DOHH2 (cell line): Measurements from ENCODE around the gene EIF4B.
A peak's percentile ranks its signal among the peaks of the same experiment; 100 is the strongest.

Source experiments
- H3F3A ChIP-seq: fragments of 200-600 bp; sonication (generic), shearing (Covaris generic); 2 replicates; pipeline ENCODE4 v1.6.0; 2016; ENCODE audit warnings: antibody characterized with exemption, mild to moderate bottlenecking; ENCODE audit not compliant: control insufficient read depth, insufficient read depth
- H3K27ac ChIP-seq: fragments of 200-600 bp; sonication (generic); 2 replicates; pipeline ENCODE4 v1.5.1; 2014; ENCODE audit warnings: low read depth, mild to moderate bottlenecking, low read length, moderate library complexity
- H3K27me3 ChIP-seq: fragments of 200-600 bp; sonication (generic); 2 replicates; pipeline ENCODE4 v1.6.1; 2014; ENCODE audit warnings: mild to moderate bottlenecking, low read length, mixed read lengths; ENCODE audit not compliant: control insufficient read depth
- H3K36me3 ChIP-seq: fragments of 200-600 bp; sonication (generic); 2 replicates; pipeline ENCODE4 v1.6.1; 2014; ENCODE audit warnings: mild to moderate bottlenecking, low read length, moderate library complexity, mixed read lengths; ENCODE audit not compliant: control insufficient read depth
- H3K4me1 ChIP-seq: fragments of 200-600 bp; sonication (generic); 2 replicates; pipeline ENCODE4 v1.6.1; 2014; ENCODE audit warnings: mild to moderate bottlenecking, low read length, mixed read lengths; ENCODE audit not compliant: control insufficient read depth
- H3K4me2 ChIP-seq: fragments of 200-600 bp; sonication (generic); 2 replicates; pipeline ENCODE4 v1.6.0; 2014; ENCODE audit warnings: mild to moderate bottlenecking, low read length, moderate library complexity
- H3K4me3 ChIP-seq: fragments of 200-600 bp; sonication (generic); 2 replicates; pipeline ENCODE4 v1.5.1; 2014; ENCODE audit warnings: mild to moderate bottlenecking, low read length, mixed read lengths
- H3K79me2 ChIP-seq: fragments of 200-600 bp; sonication (generic); 2 replicates; pipeline ENCODE4 v1.6.1; 2014; ENCODE audit warnings: mild to moderate bottlenecking, low read length, mixed read lengths; ENCODE audit not compliant: control insufficient read depth
- H3K9me2 ChIP-seq: fragments of 200-600 bp; sonication (generic); replicated peaks from 2 replicates; pipeline ENCODE4 v1.6.1; 2014; ENCODE audit warnings: mild to moderate bottlenecking, low read length, mixed read lengths; ENCODE audit not compliant: control insufficient read depth
- H3K9me3 ChIP-seq: fragments of 200-600 bp; sonication (generic); 2 replicates; pipeline ENCODE4 v1.6.1; 2014; ENCODE audit warnings: antibody characterized with exemption, low read length, mixed read lengths; ENCODE audit not compliant: control insufficient read depth, insufficient read depth
- H4K20me1 ChIP-seq: fragments of 200-600 bp; sonication (generic); 2 replicates; pipeline ENCODE4 v1.6.0; 2014; ENCODE audit warnings: low read depth, mild to moderate bottlenecking, antibody characterized with exemption, low read length, moderate library complexity; ENCODE audit not compliant: control insufficient read depth, insufficient read depth
- CTCF ChIP-seq: fragments of 200-600 bp; sonication (generic); IDR thresholded peaks from one replicate; pipeline ENCODE4 v1.5.1; 2014; ENCODE audit warnings: antibody characterized with exemption, mild to moderate bottlenecking, low read depth, low read length; ENCODE audit not compliant: poor library complexity, severe bottlenecking
- EZH2phosphoT487 ChIP-seq: fragments of 200-600 bp; sonication (generic); IDR thresholded peaks from 2 replicates; pipeline ENCODE4 v1.6.1; 2017; ENCODE audit warnings: borderline replicate concordance, mild to moderate bottlenecking, antibody characterized with exemption, low read length, moderate library complexity, mixed read lengths

Gene EIF4B

GRCh38 chr12:53063708-53064612 is 57.7 kb downstream of the EIF4B start:
- no peaks in the 10 kb centered on the region for H3K9me3 ChIP-seq
- no peaks in the 10 kb centered on the region for H4K20me1 ChIP-seq
- no peaks in the 10 kb centered on the region for H3K27me3 ChIP-seq
- no peaks in the 10 kb centered on the region for H3K79me2 ChIP-seq
- H3K4me1 ChIP-seq = peaks cover 13% of the 10 kb centered on the region
- H3K4me3 ChIP-seq = no peak overlapping the region
- peaks cover 24% of the 10 kb centered on the region for H3K36me3 ChIP-seq
- H3K4me2 ChIP-seq = no peak overlapping the region
- H3F3A ChIP-seq = no peaks in the 10 kb centered on the region
- H3K27ac ChIP-seq = no peak overlapping the region
- no peak for TF ChIP-seq EZH2phosphoT487
- TF ChIP-seq CTCF = no peak
- no peaks in the 10 kb centered on the region for H3K9me2 ChIP-seq

GRCh38 chr12:53064613-53065436 is 58.6 kb downstream of the EIF4B start:
- no peaks in the 10 kb centered on the region for H4K20me1 ChIP-seq
- TF ChIP-seq EZH2phosphoT487 = no peak
- TF ChIP-seq CTCF = no peak
- H3K36me3 ChIP-seq = peaks cover 24% of the 10 kb centered on the region
- H3K4me2 ChIP-seq = peak overlapping the region; percentile 84
- no peaks in the 10 kb centered on the region for H3K27me3 ChIP-seq
- no peaks in the 10 kb centered on the region for H3K9me2 ChIP-seq
- H3K79me2 ChIP-seq = no peaks in the 10 kb centered on the region
- H3K4me1 ChIP-seq = peaks cover 13% of the 10 kb centered on the region
- H3F3A ChIP-seq = no peaks in the 10 kb centered on the region
- no peak overlapping the region for H3K27ac ChIP-seq
- H3K4me3 ChIP-seq = no peak overlapping the region
- no peaks in the 10 kb centered on the region for H3K9me3 ChIP-seq

- H3K36me3 ChIP-seq = peaks cover 26% of the 10 kb centered on the region
- peaks cover 13% of the 10 kb centered on the region for H3K4me1 ChIP-seq
- no peak for TF ChIP-seq EZH2phosphoT487
- no peak for TF ChIP-seq CTCF
- peak overlapping the region; percentile 84 for H3K4me2 ChIP-seq
- H3K9me3 ChIP-seq = no peaks in the 10 kb centered on the region
- no peaks in the 10 kb centered on the region for H3K9me2 ChIP-seq
- no peaks in the 10 kb centered on the region for H3K79me2 ChIP-seq
- H3F3A ChIP-seq = no peaks in the 10 kb centered on the region
- peak overlapping the region; percentile 76 for H3K4me3 ChIP-seq
- H4K20me1 ChIP-seq = no peaks in the 10 kb centered on the region
- no peaks in the 10 kb centered on the region for H3K27me3 ChIP-seq
- no peak overlapping the region for H3K27ac ChIP-seq
Observed at GRCh38 chr12:53065470-53065869, 59.2 kb downstream of the EIF4B start.
